Ovary (tissue), 3 donors: ENCODE results near the gene ATP6V1B1.

Experiments used
- EP300 ChIP-seq: sonication (generic); formaldehyde crosslinking; IDR thresholded peaks from one replicate; pipeline ENCODE4 v1.6.1; 2017; ENCODE audit warnings: antibody characterized with exemption
- POLR2A ChIP-seq: fragments of 450-650 bp; IDR thresholded peaks from one replicate; pipeline ENCODE4 v1.6.1; 2017; ENCODE audit warnings: antibody characterized with exemption, mild to moderate bottlenecking, moderate library complexity
- TF ChIP-seq, protein P1 (sequence below), 3 donors: fragments of 450-650 bp in 2 of 3; fragments of 200-600 bp in 1 of 3; IDR thresholded peaks; one replicate each; pipeline versions ENCODE4 v1.5.1 to v1.8.0; 2016 to 2022; ENCODE audit warnings: antibody characterized with exemption in 3 of 3, mild to moderate bottlenecking in 1 of 3
- donor health status: DM: no; HTN: no; CAD: no.

DNA sequence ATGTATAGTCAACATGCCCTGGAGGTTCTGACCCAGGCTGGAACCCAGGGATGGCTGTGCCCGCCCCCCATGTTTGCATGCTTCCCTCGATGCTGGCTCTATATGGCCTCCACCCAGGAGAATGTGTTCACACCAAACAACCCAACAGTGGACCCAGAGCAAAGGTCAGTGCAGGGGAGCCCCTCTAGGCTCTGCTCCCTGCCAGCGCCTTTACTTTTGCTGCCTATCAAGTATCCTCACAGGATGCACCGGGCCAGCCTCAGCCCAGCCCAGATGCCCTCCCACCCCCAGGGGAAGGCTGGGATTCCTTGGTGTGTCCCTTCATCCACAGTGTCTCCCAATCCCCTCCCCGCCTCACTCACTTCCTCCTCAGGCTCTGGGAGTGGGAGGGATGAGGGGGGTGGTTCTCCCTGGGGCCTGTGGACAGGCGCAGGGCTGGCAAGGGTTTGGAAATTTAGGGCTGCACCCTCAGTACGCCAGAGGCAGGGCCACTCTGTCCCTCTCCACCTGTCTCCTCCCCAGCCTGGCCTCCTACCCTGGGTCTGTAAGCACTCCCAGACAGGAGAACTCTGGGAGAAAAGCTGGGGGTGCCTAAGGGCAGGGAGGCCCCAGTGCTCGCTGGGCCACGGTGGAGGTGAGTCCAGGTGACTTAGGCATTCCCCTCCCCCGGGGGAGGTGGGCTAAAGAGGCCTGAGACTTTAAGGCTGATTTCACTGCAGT, 2.3 kb downstream of the ATP6V1B1 start:
- TF ChIP-seq, protein P1, sequence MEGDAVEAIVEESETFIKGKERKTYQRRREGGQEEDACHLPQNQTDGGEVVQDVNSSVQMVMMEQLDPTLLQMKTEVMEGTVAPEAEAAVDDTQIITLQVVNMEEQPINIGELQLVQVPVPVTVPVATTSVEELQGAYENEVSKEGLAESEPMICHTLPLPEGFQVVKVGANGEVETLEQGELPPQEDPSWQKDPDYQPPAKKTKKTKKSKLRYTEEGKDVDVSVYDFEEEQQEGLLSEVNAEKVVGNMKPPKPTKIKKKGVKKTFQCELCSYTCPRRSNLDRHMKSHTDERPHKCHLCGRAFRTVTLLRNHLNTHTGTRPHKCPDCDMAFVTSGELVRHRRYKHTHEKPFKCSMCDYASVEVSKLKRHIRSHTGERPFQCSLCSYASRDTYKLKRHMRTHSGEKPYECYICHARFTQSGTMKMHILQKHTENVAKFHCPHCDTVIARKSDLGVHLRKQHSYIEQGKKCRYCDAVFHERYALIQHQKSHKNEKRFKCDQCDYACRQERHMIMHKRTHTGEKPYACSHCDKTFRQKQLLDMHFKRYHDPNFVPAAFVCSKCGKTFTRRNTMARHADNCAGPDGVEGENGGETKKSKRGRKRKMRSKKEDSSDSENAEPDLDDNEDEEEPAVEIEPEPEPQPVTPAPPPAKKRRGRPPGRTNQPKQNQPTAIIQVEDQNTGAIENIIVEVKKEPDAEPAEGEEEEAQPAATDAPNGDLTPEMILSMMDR (IDR thresholded peaks at IDR 0.05): no peak
- TF ChIP-seq POLR2A: no peak
- TF ChIP-seq EP300: no peak
